Loucy (cell line): ENCODE results near the gene BSN.

Experiments
- H2AFZ ChIP-seq: fragments of 200-600 bp; sonication (generic); 2 replicates; pipeline ENCODE4 v1.6.0; 2016; ENCODE audit warnings: antibody characterized with exemption, mild to moderate bottlenecking, low read length, moderate library complexity
- H3F3A ChIP-seq: fragments of 200-600 bp; 2 replicates; pipeline ENCODE4 v1.6.0; 2016; ENCODE audit warnings: antibody characterized with exemption, low read depth, mild to moderate bottlenecking
- H3K27me3 ChIP-seq: fragments of 200-600 bp; sonication (generic); 2 replicates; pipeline ENCODE4 v1.6.1; 2014; ENCODE audit warnings: low read length, mild to moderate bottlenecking; ENCODE audit not compliant: insufficient read depth, poor library complexity, severe bottlenecking
- H3K36me3 ChIP-seq: fragments of 200-600 bp; sonication (generic); 2 replicates; pipeline ENCODE4 v1.6.1; 2016; ENCODE audit warnings: low read length; ENCODE audit not compliant: insufficient read depth
- H3K4me1 ChIP-seq: fragments of 200-600 bp; sonication (generic); 2 replicates; pipeline ENCODE4 v1.5.1; 2014; ENCODE audit warnings: low read length, mild to moderate bottlenecking; ENCODE audit not compliant: insufficient read depth, poor library complexity, severe bottlenecking
- H3K4me2 ChIP-seq: fragments of 200-600 bp; sonication (generic); 2 replicates; pipeline ENCODE4 v1.6.0; 2014; ENCODE audit warnings: antibody characterized with exemption, low read length, low read depth, mild to moderate bottlenecking; ENCODE audit not compliant: poor library complexity, severe bottlenecking
- H3K4me3 ChIP-seq: fragments of 200-600 bp; sonication (generic); 2 replicates; pipeline ENCODE4 v1.5.1; 2014; ENCODE audit warnings: low read length, mild to moderate bottlenecking, mixed read lengths; ENCODE audit not compliant: poor library complexity, severe bottlenecking
- H3K79me2 ChIP-seq: fragments of 200-600 bp; sonication (generic); 2 replicates; pipeline ENCODE4 v1.6.1; 2014; ENCODE audit warnings: low read length; ENCODE audit not compliant: insufficient read depth
- H3K9ac ChIP-seq: fragments of 200-600 bp; sonication (generic); 2 replicates; pipeline ENCODE4 v1.6.0; 2014; ENCODE audit warnings: mild to moderate bottlenecking, low read depth, low read length, moderate library complexity; ENCODE audit not compliant: poor library complexity, severe bottlenecking
- H3K9me2 ChIP-seq: fragments of 200-600 bp; sonication (generic); replicated peaks from 2 replicates; pipeline ENCODE4 v1.6.1; 2016; ENCODE audit warnings: low read depth, low read length, mixed read lengths
- H3K9me3 ChIP-seq: fragments of 200-600 bp; sonication (generic); 2 replicates; pipeline ENCODE4 v1.6.1; 2014; ENCODE audit warnings: mild to moderate bottlenecking, antibody characterized with exemption, low read length, low read depth; ENCODE audit not compliant: insufficient read depth
- H4K20me1 ChIP-seq: fragments of 200-600 bp; sonication (generic); 2 replicates; pipeline ENCODE4 v1.6.0; 2014; ENCODE audit warnings: antibody characterized with exemption, low read length, mild to moderate bottlenecking; ENCODE audit not compliant: insufficient read depth, poor library complexity, severe bottlenecking
- CTCF ChIP-seq: fragments of 200-600 bp; sonication (generic); conservative IDR thresholded peaks from 2 replicates; pipeline ENCODE4 v1.5.1; 2014; ENCODE audit warnings: mild to moderate bottlenecking, antibody characterized with exemption, low read length
- EZH2phosphoT487 ChIP-seq: fragments of 200-600 bp; IDR thresholded peaks from 2 replicates; pipeline ENCODE4 v1.6.1; 2018; ENCODE audit warnings: antibody characterized with exemption, mild to moderate bottlenecking, moderate library complexity, borderline replicate concordance

The BSN gene

GRCh38 chr3:49713336-49714105, 159.2 kb downstream of the BSN start:
- Histone ChIP-seq H3K9me2 (no peaks in the 10 kb centered on the region), H3K4me2 (peak overlapping the region; percentile 94), H3F3A (peaks cover 24% of the 10 kb centered on the region), H3K9ac (peak overlapping the region; percentile 76), H3K36me3 (no peaks in the 10 kb centered on the region; the same call in 1 of the 2 replicates), H3K79me2 (peaks cover 6% of the 10 kb centered on the region; the same call in 1 of the 2 replicates), H4K20me1 (no peaks in the 10 kb centered on the region), H3K4me3 (peak overlapping the region; percentile 72), H3K4me1 (peaks cover 41% of the 10 kb centered on the region), H3K27me3 (no peaks in the 10 kb centered on the region), H2AFZ (no peak overlapping the region), H3K9me3 (no peaks in the 10 kb centered on the region)
- no peak for TF ChIP-seq CTCF
- TF ChIP-seq EZH2phosphoT487: no peak

GRCh38 chr3:49714728-49715550, 160.7 kb downstream of the BSN start:
- Histone ChIP-seq H2AFZ (no peak overlapping the region), H3K79me2 (peaks cover 2% of the 10 kb centered on the region; the same call in 1 of the 2 replicates), H3K36me3 (no peaks in the 10 kb centered on the region; the same call in 1 of the 2 replicates), H3K9me3 (no peaks in the 10 kb centered on the region), H4K20me1 (no peaks in the 10 kb centered on the region), H3K4me2 (no peak overlapping the region), H3K4me1 (peaks cover 41% of the 10 kb centered on the region), H3K27me3 (no peaks in the 10 kb centered on the region), H3F3A (peaks cover 24% of the 10 kb centered on the region), H3K9ac (peak overlapping the region; percentile 27), H3K4me3 (no peak overlapping the region), H3K9me2 (no peaks in the 10 kb centered on the region)
- TF ChIP-seq EZH2phosphoT487 (no peak), CTCF (no peak)

DNA sequence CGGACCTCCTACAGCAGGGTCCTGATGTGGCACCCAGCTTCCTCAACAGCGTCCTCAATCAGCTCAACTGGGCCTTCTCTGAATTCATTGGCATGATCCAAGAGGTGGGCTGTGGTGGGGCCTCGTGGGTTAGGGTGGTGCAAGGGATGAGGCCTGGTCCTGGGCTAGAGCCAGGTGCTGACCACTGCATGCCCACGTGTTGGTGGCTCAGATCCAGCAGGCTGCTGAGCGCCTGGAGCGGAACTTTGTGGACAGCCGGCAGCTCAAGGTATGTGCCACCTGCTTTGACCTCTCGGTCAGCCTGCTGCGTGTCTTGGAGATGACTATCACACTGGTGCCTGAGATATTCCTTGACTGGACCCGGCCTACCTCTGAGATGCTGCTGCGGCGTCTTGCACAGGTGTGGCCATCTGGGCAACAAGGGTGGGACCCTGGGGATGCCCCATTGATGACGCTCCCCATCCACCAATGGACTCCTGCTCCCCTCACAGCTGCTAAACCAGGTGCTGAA, 161.4 kb downstream of the BSN start:
- H3K4me3 ChIP-seq: no peak overlapping the region
- H3K4me1 ChIP-seq: peaks cover 38% of the 10 kb centered on the region
- TF ChIP-seq EZH2phosphoT487: no peak
- no peak for TF ChIP-seq CTCF
- H4K20me1 ChIP-seq: no peaks in the 10 kb centered on the region
- no peaks in the 10 kb centered on the region for H3K9me3 ChIP-seq
- no peaks in the 10 kb centered on the region; the same call in 1 of the 2 replicates for H3K79me2 ChIP-seq
- no peak overlapping the region for H3K4me2 ChIP-seq
- H3K9ac ChIP-seq: no peak overlapping the region
- no peaks in the 10 kb centered on the region for H3K9me2 ChIP-seq
- no peaks in the 10 kb centered on the region; the same call in 1 of the 2 replicates for H3K36me3 ChIP-seq
- H3F3A ChIP-seq: peaks cover 22% of the 10 kb centered on the region
- no peaks in the 10 kb centered on the region for H3K27me3 ChIP-seq
- H2AFZ ChIP-seq: no peak overlapping the region
